Small intestine (tissue), 7 donors: ENCODE results near the gene OAS2. TPM values are rescaled to one million over a fixed set of nuclear protein-coding genes. Genes with fewer than 3 reads are reported as not detected.
"Not testable (repeated sequence)": the region's sequence is repeated elsewhere in the genome, so short reads cannot be mapped to it uniquely, and the experiment has no call there.

ENCODE experiments used
- DNase-seq, 2 donors: peaks; one replicate each; pipeline versions ENCODE4 v3.0.0 to v3.0.0-alpha.2; 2013
- FAIRE-seq: peaks from 2 replicates; lab custom pipeline; 2012; peaks lifted over from hg19 to GRCh38; lab: Jason Lieb, UNC
- H3K27ac ChIP-seq, 3 donors: one replicate each; pipeline ENCODE4 v1.5.1; 2013; ENCODE audit warnings: low read length in 2 of 3, mild to moderate bottlenecking in 2 of 3, control low read depth in 1 of 3, inconsistent platforms in 1 of 3, low read depth in 1 of 3, moderate library complexity in 1 of 3
- H3K27me3 ChIP-seq, 3 donors: one replicate each; pipeline ENCODE4 v1.6.1; 2013; ENCODE audit warnings: low read length in 3 of 3, inconsistent platforms in 1 of 3; ENCODE audit not compliant: control insufficient read depth in 3 of 3, insufficient read depth in 3 of 3
- H3K36me3 ChIP-seq, 3 donors: one replicate each; pipeline ENCODE4 v1.6.1; 2013; ENCODE audit warnings: low read length in 3 of 3, inconsistent platforms in 1 of 3, low read depth in 1 of 3, mild to moderate bottlenecking in 1 of 3, moderate library complexity in 1 of 3; ENCODE audit not compliant: control insufficient read depth in 3 of 3, insufficient read depth in 2 of 3
- H3K4me1 ChIP-seq, 3 donors: one replicate each; pipeline ENCODE4 v1.6.1; 2013; ENCODE audit warnings: low read length in 2 of 3, inconsistent platforms in 1 of 3, low read depth in 1 of 3, mild to moderate bottlenecking in 1 of 3, moderate library complexity in 1 of 3; ENCODE audit not compliant: control insufficient read depth in 3 of 3, insufficient read depth in 2 of 3
- H3K4me3 ChIP-seq, 3 donors: one replicate each; pipeline ENCODE4 v1.5.1; 2013; ENCODE audit warnings: low read length in 3 of 3, control low read depth in 1 of 3, inconsistent platforms in 1 of 3, low read depth in 1 of 3, mild to moderate bottlenecking in 1 of 3, moderate library complexity in 1 of 3
- H3K9me3 ChIP-seq, 2 donors: one replicate each; pipeline ENCODE4 v1.6.1; 2013; ENCODE audit warnings: low read depth in 1 of 2, low read length in 1 of 2; ENCODE audit not compliant: control insufficient read depth in 2 of 2, insufficient read depth in 1 of 2
- WGBS, 3 donors: extraction: QIAGEN DNeasy Blood & Tissue Kit; methylation state at CpG; one replicate each; pipeline ENCODE4 v1.1.7; 2013; 5-methylcytosine and 5-hydroxymethylcytosine counted together
- polyA plus RNA-seq, 4 donors: library from polyadenylated mRNA; stranded (reverse) in 3 of 4; unstranded in 1 of 4; fragments of 200-250 nt in 3 of 4; fragments of 120-200 nt in 1 of 4; gene quantifications; one replicate each; pipeline versions ENCODE4 v1.2.1 to v1.2.3, GENCODE V29; 2013
- donor health status: healthy with polysubstance abuse.
- donor health status: control.
- donor health status: control.
- donor health status: Bipolar disorder and iron deficiency.
- donor health status: healthy.

OAS2 gene
- polyA plus RNA-seq, 4 donors = 2.3 to 7.7 (median 2.7) TPM

DNA sequence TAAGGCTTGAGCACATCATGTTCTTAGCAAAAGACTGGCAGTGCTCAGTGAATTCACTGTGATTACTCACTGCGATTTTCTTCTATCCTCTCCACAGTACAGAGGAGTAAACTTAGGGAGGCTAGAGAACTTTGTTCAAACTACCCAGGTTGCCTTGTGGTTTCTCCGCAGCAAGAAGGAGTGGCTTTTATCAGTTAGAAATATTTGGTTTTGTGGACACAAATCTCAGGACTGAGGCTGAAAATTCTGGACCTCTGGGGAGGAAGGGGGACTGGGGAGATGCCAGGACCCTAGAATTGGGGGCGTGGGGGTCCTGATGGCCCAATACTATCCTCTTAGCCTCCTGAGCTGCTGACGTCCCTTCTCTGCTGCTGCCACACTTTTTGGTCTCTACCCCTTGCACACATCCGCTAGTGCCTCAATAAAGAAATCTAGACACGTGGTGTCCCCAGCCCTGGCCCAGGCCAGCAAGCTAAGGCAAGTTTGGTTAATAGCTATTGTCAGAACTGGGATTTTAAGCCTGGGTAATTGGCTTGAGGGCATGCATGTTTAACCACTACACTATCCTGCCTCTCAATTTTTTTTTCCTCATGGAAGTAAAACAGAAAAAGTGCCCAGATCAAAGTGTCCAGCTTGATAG lies 842 bp downstream of the OAS2 start:
- Histone ChIP-seq H3K4me1 (no peaks in the 10 kb centered on the region), H3K36me3 (no peaks in the 10 kb centered on the region), H3K9me3 (no peaks in the 10 kb centered on the region), H3K27ac (peak overlapping the region in 2 of 3 donors; percentile 82 to 95), H3K4me3 (peak overlapping the region in 2 of 3 donors; percentile 39 to 44), H3K27me3 (no peaks in the 10 kb centered on the region)
- DNase-seq (peak in 1 of 2 donors; percentile 43), FAIRE-seq (no peak)
- 26 to 37% (median 30%) methylated on average over 6 of the region's 6 CpGs for WGBS, 3 donors

DNA sequence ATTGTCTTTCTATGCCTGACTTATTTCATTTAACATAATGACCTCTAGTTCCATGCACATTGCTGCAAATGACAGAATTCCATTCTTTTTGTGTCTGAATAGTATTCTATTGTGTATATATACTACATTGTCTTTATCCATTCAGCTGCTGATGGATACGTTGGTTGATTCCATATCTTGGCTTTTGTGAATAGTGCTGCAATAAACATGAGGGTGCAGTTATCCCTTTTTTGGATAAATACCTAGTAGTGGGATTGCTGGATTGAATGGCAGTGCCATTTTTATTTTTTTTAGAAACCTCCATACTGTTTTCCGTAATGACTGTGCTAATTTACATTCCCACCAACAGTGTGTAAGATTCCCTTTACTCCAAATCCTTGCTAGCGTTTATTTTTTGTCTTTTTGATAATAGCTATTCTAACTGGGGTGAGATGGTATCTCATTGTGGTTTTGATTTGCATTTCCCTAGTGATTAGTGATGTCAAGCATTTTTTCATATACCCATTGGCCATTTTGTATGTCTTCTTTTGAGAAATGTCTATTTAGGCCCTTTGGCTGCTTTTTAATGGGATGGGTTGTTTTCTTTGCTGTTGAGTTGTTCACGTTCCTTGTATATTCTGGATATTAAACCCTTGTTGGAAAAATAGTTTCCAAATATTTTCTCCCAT lies 2.3 kb downstream of the OAS2 start:
- no peak for FAIRE-seq
- Histone ChIP-seq H3K4me3 (peak overlapping the region in 1 of 3 donors; percentile 3), H3K4me1 (no peaks in the 10 kb centered on the region), H3K27ac (no peak overlapping the region), H3K27me3 (no peaks in the 10 kb centered on the region), H3K36me3 (no peaks in the 10 kb centered on the region), H3K9me3 (no peaks in the 10 kb centered on the region)
- WGBS, 3 donors = 64 to 70% (median 64%) methylated on average over 4 of the region's 4 CpGs
- DNase-seq = peak in 1 of 2 donors; percentile 7

GRCh38 chr12:112985642-112986290 lies 7.4 kb downstream of the OAS2 start:
- FAIRE-seq = no peak
- Histone ChIP-seq H3K36me3 (peaks cover 0 to 4% (median 1%) of the 10 kb centered on the region in 3 donors), H3K4me1 (no peaks in the 10 kb centered on the region), H3K27me3 (no peaks in the 10 kb centered on the region), H3K9me3 (no peaks in the 10 kb centered on the region), H3K27ac (no peak overlapping the region), H3K4me3 (no peak overlapping the region)
- 94 to 100% (median 97%) methylated on average over 1 of the region's 1 CpG for WGBS, 3 donors
- DNase-seq = no peak

DNA sequence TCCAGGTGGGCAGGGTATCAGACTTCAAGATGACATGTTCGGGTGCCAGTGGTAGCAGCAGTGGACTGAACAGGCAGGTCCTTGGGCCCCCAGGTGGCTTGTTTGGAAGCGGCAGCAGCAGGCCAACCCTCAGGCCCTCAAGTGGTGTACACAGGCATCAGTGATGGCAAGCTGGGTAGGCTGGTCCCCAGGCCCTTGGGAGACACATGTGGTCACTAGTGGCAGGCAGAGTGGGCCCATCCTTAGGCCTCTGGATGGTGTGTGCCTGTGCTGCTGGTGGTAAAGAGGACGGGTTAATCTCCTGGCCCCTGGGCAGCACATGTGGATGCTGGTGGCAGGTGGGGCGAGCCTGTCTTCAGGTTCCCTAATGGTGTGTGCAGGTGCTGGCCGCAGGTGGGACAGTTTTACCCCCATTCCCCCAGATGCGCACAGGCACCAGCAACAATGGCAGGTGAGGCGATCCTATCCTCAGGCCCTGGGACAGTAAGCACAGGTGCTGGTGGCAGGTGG lies 8.0 kb downstream of the OAS2 start:
- no peak for FAIRE-seq
- Histone ChIP-seq H3K27ac (no peak overlapping the region), H3K4me3 (no peak overlapping the region), H3K36me3 (peaks cover 0 to 7% (median 2%) of the 10 kb centered on the region in 3 donors), H3K4me1 (no peaks in the 10 kb centered on the region), H3K27me3 (no peaks in the 10 kb centered on the region), H3K9me3 (no peaks in the 10 kb centered on the region)
- no peak for DNase-seq
- WGBS, 3 donors = 97 to 99% (median 98%) methylated on average over 7 of the region's 7 CpGs

GRCh38 chr12:112987561-112987960 lies 9.2 kb downstream of the OAS2 start:
- FAIRE-seq = no peak
- Histone ChIP-seq H3K4me1 (no peaks in the 10 kb centered on the region), H3K36me3 (peaks cover 0 to 7% (median 2%) of the 10 kb centered on the region in 3 donors), H3K27me3 (no peaks in the 10 kb centered on the region), H3K27ac (no peak overlapping the region), H3K4me3 (no peak overlapping the region), H3K9me3 (peaks cover 0 to 3% of the 10 kb centered on the region in 2 donors)
- 68 to 94% (median 89%) methylated on average over 2 of the region's 2 CpGs for WGBS, 3 donors
- no peak for DNase-seq

DNA sequence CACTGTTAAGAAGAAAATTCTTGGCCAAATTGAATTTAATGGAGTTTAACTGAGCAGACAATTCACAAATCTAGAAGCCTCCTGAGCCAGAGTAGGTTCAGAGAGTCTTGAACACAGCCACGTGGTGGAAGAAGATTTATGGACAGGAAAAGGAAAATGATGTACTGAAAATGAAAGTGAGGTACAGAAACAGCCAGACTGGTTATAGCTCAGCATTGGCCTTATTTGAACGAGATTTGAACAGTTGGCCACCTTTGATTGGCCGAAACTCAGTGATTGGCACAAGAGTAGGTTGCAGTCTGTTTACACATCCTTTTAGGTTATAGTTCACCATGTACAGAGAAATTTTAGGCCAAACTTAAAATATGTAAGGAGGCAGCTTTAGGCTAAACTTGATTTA lies 9.9 kb downstream of the OAS2 start:
- no peak overlapping the region for H3K27ac ChIP-seq
- peaks cover 0 to 6% of the 10 kb centered on the region in 2 donors for H3K9me3 ChIP-seq
- DNase-seq = no peak
- no peak for FAIRE-seq
- no peaks in the 10 kb centered on the region for H3K27me3 ChIP-seq
- H3K4me3 ChIP-seq = no peak overlapping the region
- 46 to 49% (median 49%) methylated on average over 3 of the region's 3 CpGs for WGBS, 3 donors
- no peaks in the 10 kb centered on the region for H3K4me1 ChIP-seq
- H3K36me3 ChIP-seq = peaks cover 0 to 7% (median 2%) of the 10 kb centered on the region in 3 donors

- not testable (repeated sequence) for FAIRE-seq, DNase-seq, H3K9me3 ChIP-seq, H3K4me1 ChIP-seq, H3K27me3 ChIP-seq, H3K4me3 ChIP-seq, H3K36me3 ChIP-seq, H3K27ac ChIP-seq
- WGBS, 3 donors = 81 to 91% (median 85%) methylated on average over 3 of the region's 3 CpGs
These were observed 10.6 kb downstream of the OAS2 start for GRCh38 chr12:112988823-112989385.

DNA sequence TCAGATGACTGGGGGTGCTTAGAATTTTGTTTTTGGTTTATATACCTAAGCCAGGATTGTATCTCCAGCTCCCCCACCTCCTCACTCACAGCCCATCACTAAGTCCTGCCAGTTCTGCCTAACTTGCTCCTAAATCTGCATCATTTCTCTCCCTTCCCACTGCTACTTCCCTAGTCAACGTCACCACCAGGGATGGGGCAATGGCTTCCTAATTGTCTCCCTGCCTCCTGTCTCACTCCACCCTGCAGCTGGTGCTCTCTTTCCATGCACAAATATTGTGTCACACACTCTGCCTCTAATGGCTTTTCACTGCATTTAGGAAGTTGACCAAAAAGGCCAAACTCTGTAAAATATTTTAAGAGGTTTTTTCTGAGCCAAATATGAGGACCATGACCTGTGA lies 11.5 kb downstream of the OAS2 start:
- FAIRE-seq (no peak), DNase-seq (no peak)
- no peak overlapping the region for H3K27ac ChIP-seq
- H3K27me3 ChIP-seq = no peaks in the 10 kb centered on the region
- no peaks in the 10 kb centered on the region for H3K4me1 ChIP-seq
- no peak overlapping the region for H3K4me3 ChIP-seq
- 68 to 92% (median 71%) methylated on average over 1 of the region's 1 CpG for WGBS, 3 donors
- peaks cover 0 to 7% (median 2%) of the 10 kb centered on the region in 3 donors for H3K36me3 ChIP-seq
- H3K9me3 ChIP-seq = peaks cover 0 to 6% of the 10 kb centered on the region in 2 donors
